Activated CD8-positive, alpha-beta memory T cell treated with anti-CD3 and anti-CD28 coated beads for 1 hour (primary cell): Measurements from ENCODE around the gene GDNF.

Experiments
- DNase-seq, 2 donors: peaks; one replicate each; pipeline ENCODE4 v3.0.0-alpha.2; 2020; ENCODE audit warnings: low read depth in 1 of 2; ENCODE audit errors: extremely low read depth in 1 of 2

The GDNF gene

GRCh38 chr5:37847978-37848425 is 8.2 kb upstream of the GDNF start:
- no peak for DNase-seq

GRCh38 chr5:37846786-37847310 is 7.0 kb upstream of the GDNF start:
- no peak for DNase-seq

GRCh38 chr5:37844009-37844408 is 4.2 kb upstream of the GDNF start:
- DNase-seq: no peak

GRCh38 chr5:37842048-37842447 is 2.2 kb upstream of the GDNF start:
- DNase-seq: no peak

- no peak for DNase-seq
Measured at GRCh38 chr5:37841203-37841602, 1.4 kb upstream of the GDNF start.

DNA sequence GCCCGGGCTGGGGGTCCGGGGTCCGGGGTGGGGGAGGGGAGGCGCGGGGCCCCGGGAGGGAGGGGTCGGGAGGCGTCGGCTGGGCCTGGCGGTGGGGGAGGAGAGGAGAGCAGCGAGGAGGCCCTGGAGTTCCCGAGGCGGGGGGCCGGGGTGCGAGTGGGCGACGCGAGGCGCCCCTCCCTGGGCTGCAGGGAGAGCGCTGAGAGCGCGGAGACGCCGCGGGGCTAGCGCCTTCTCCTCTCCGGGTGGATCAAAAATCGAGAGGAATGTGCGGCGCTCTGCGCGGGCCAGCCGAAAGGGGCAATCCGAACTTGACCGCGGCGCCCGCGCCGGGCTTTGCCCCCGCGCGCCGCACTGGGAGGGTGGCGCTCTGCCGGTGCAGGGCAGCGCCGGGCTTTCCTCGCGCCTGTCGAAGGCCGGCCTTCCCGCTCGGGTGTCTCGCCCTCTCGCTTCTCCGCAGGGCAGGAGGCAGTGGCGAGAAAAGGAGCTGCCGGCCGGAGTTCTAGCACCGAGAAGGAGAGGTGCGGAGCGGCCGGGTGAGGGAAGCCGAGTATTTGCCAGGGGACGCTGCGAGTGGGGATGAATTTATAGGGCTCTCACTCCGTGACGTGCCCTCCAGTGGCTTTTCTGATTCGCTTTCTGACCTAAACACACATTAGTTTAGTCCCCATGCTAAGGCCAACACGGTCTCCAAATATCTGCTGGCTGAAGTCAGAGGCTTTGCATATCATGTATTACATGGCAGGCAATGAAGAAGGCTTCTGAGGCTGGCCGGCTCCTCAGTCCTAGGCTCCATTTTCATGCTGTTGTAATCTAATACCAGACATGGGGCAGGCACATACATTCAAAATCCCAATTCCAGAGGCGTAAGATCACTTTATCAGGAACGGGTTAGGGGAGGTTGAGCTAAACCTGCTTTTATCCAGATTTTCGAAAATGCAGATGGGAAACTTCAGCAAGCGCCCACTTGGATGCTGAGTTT is 503 bp upstream of the GDNF start:
- DNase-seq: no peak

DNA sequence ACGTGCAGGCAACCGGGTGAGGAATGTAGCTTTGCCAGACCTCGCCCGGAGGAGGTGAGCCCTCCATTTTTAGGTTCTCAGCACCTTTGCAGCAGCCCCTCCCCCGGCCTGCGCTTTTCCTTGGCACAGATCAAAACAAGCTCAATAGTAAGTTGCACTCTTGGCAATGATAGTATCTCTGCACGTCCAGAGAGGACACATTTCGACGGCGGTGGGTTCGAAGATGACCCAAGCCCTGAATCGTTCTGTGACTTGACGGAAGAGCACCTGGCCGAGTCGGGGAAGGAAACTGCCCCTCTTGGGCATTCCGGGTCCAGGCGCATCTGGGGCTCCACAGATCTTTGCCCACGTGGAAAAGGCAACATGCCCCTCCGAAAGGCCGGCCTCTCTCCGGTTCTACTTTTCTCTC is 904 bp downstream of the GDNF start:
- no peak for DNase-seq

DNA sequence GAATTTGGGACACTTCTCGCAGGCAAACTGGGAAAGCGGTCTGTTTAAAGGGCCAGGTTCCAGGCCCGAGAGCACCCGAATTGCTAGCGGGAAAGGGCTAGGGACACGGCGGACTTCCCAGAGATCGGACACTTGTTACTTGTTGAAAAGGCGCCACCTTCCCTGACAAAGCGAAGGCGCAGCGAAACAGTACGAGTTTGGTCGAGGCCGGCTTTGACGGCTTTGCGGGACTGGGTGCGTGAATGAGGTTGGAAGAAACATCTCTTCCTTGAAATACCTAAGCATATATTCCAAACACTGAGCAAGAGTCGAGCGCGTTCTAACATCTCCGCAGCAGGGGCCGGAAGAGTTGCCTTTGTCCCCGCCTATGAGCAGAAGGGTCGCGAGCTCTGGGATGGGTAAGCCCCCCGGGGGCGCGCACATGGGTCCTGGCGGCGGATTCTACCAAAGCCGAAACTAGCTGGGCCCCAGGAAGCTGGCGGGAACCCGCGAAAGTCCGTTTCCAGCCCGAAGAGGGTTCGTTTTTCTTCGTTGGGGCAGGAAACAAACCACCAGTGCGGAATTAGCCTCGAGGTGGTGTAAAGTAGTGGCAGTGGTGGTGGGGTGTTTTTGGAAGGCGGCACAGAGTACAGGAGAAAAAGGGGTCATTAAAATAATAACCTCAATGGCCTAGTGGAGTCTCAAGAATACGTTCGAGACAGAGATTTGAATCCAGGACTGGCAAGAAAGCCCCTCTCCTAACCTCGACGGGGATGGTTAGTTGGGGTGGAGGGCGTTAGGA is 1.5 kb downstream of the GDNF start:
- DNase-seq: no peak

GRCh38 chr5:37837414-37838032 is 2.3 kb downstream of the GDNF start:
- peak in 1 of 2 donors; percentile 14 for DNase-seq

- DNase-seq: no peak
Measured at GRCh38 chr5:37836592-37837413, 3.0 kb downstream of the GDNF start.

GRCh38 chr5:37836235-37836591 is 3.6 kb downstream of the GDNF start:
- DNase-seq: no peak

DNA sequence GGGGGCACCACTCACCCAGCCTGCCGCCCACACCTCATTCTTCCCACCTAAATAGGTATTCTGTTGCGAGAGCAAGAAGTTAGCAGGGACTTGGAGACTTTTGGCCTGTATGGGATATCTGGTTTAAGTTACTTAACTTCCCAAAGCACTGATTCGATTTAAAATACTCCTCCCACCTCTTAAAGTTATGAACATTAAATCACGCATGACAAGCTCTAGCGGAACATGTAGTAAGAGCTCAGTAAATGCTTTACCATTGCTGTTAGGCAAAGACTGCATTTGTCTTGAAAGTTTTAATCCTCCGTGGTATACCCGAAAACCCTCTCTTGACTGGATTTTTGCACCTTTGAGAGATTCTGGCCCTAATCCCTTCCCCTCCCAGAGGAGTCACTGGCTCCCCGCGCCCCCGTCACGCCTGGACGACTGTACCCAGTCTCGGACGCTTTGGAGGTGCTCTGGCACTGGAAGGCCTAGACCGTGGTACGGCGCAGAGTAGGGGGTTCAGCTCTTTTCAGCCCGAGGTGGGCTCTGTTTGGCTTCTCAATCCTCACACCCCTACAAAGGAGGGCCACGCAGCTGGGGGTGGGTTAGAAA is 4.4 kb downstream of the GDNF start:
- DNase-seq: no peak

DNA sequence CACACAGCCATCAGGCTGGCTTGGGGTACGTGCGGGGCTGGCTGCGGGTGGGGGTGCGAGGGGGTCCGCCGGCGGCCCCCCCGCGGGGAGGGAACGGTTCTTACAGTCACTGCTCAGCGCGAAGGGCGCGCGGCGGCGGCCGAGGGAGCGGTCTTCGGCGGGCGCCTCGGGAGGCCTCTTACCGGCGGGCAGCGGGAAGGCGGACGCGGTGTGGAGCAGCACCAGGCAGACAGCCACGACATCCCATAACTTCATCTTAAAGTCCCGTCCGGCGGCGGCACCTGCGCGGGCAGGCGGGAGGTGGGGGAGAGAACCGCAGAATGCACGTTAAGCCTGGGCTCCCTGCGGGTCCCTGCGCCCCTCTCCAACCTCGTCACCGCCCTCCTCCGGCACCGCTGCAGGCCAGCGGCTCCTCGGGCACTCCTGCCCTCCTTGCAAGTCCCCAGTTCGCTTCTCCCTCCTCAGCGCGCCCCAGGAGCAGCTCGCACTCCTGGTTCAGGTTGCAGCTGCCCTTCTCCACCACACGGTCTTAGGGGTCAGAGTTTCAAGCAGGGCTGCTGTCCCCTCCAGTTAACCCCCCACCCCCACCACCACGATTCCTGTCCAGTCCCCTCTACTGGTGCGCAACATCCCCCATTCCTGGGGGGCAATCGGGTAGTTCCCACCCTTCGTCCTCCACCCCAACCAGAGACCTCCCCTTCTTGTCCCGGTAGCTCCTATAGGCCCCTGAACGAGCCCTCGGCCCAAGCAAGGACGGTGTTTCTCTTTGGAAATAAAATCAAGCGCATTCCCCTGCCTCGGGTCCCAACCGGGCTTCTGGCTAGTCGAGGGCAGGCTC is 5.1 kb downstream of the GDNF start:
- no peak for DNase-seq

GRCh38 chr5:37833990-37834389 is 5.9 kb downstream of the GDNF start:
- DNase-seq: no peak

DNA sequence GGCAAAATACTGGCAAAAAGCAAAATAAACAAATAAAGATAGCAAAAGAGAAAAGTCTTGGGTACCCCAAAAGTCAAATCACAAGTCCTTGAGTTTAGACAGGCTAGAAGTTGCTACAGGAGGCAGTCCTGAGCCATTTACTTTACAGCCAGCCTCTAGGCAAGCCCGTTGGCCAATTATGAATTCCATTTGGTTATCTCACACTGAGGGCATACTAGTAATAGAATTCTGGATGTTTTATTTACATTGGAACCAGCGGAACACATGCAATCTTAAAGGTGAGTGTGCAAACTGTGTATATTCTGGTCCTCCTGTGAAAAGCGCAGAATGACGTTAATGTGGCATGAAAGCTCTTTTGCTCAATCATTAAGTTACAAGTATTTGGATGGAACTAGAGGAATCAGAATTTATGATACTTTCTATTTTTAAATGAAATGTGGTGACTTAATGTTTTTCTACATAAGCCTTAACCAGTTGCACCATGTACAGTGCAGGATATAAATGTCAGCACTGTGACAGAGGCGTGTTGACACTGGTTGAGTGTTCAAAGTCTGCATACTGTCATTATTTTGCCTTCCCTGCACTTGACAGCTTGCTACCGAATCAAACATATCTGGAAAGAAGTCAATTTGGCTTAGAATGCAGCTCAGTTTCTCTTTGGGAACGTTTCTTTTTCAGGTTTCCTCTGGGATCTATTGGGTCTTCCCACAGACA is 7.9 kb downstream of the GDNF start:
- DNase-seq: no peak

DNA sequence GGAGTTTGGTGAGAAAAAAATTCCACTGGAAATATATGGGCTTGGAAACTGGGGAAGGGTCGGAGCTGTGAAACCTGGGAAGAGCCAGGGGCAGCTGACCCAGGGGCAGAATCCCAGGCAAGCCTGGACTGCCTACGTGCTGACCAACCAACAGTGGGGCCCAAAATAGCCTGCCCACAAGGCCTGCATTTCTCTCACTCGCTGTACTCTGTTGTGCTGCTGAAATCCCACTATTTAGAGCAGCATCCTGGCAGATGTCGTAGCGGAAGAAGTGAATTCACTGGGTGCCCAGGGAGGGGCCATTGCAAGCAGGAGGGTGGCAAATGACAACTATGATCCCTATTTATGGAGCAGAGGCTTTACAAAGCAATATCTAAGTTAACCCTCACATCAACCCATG is 9.5 kb downstream of the GDNF start:
- no peak for DNase-seq

DNA sequence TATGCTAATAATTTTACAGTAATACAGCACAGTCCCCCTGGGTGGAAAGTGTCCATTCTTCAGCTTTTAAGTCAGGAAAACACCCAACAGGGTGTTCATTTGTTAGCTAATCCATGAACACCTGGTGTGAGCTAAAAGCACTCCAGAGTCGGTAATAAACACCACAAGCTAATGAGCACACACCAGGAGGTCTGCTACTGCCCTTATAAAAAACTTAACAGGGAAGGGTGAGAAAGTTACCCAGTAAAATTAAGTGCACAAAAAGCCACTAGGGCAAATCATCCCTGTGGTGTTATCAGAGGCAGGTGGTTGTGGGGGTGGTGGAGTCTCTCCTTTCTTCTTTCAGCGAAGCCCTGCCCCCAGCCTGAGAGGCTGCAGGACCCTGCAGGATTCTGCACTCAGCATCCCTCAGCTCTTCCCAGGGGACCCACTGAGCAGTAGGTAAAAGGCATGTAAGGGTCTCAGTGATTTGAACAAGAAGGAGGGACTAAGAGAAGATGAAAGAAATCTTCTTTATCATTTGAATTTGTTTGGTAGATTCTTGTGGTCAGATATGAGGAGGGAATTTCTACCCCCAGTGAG is 14.4 kb downstream of the GDNF start:
- no peak for DNase-seq
